ENCODE data around the gene PNRC1.
"Not testable (repeated sequence)": the region's sequence is repeated elsewhere in the genome, so short reads cannot be mapped to it uniquely, and the experiment has no call there.

PNRC1 gene

DNA sequence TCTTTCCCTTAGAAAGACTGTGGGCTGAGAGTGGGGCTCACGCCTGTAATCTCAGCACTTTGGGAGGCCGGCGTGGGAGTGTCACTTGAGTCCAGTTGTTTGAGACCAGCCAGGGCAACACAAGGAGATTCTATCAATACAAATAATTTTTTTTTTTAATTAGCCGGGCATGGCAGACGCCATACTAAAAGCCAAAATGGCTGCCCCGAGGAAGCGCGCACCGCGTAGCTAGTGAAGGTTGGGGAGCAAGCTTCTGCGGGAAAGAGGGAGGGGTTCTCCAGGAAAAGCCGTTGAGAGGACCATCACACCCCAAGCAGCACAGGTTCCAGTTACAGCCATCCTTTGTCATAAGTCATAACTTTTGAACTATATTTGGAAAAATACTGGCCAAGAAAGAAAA is 21.3 kb upstream of the PNRC1 start:
- DNase-seq, result no peak

DNA sequence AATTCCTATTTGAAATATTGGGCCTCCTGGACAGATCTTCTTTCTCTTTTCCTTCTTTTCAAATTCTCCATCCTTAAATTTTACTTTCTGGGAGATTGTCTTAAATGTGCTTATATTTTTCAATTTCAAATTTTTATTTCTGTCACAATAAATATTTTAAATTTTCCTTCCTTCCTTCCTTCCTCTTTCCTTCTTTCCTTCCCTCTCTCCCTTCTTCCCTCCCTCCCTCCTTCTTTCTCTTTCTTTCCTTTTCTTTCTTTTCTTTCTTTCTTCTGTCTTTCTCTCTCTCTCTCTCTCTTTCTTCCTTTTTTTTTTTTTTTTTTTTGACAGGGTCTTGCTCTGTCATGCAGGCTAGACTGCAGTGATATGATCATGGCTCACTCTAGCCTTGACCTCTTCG is 16.7 kb upstream of the PNRC1 start:
- no peak for DNase-seq

DNA sequence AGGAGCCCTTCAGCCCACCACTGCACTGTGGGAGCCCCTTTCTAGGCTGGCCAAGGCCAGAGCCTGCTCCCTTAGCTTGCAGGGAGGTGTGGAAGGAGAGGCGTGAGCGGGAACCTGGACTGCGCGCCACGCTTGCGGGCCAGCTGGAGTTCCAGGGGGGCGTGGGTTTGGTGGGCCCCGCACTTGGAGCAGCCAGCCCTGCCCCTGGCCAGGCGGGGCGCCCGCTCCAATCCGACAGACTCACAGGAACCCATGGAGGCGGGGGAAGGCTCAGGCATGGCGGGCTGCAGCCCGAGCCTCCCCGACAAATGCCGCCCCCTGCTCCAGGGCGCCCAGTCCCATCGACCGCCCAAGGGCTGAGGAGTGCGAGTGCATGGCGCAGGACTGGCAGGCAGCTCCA is 15.6 kb upstream of the PNRC1 start:
- DNase-seq, result not testable (repeated sequence)

DNA sequence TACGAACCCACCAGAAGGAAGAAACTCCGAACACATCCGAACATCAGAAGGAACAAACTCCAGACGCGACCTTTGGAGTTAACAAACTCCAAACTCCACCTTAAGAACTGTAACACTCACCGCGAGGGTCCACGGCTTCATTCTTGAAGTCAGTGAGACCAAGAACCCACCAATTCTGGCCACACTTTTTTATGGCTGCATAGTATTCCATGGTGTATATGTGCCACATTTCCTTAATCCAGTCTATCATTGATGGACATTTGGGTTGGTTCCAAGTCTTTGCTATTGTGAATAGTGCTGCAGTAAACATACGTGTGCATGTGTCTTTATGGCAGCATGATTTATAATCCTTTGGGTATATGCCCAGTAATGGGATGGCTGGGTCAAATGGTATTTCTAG is 14.4 kb upstream of the PNRC1 start:
- not testable (repeated sequence) for DNase-seq

DNA sequence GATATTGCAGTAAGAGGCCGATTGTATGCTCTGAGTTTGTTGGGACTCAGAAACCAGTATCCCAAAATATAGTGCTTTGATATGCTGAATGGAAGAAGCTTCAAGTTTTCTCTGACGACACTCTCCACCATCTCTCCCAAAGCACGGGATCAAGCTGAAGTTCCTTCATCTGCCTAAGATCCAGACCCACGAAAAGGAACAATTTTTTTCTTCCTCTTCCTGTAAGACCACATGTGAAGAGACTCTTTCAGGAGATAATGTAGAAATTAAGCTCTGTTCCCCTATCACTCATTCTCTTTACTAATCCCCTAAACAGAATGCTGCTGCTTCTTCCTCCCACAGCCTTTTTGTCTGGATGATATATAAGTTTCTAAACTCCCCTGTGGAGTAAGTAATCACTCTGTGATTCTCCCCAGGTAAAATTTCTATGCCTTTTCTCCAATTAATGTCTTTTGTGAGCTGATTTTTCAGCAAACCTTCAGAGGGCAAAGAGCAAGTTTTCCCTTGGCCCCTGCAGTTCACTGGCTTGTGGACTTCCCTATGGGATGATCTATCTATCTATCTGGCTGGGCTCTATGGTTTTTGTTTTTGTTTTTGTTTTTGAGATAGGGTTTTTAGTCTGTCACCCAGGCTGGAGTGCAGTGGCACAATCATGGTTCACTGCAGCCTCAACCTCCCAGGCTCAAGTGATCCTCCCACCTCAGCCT is 13.5 kb upstream of the PNRC1 start:
- no peak for DNase-seq

DNA sequence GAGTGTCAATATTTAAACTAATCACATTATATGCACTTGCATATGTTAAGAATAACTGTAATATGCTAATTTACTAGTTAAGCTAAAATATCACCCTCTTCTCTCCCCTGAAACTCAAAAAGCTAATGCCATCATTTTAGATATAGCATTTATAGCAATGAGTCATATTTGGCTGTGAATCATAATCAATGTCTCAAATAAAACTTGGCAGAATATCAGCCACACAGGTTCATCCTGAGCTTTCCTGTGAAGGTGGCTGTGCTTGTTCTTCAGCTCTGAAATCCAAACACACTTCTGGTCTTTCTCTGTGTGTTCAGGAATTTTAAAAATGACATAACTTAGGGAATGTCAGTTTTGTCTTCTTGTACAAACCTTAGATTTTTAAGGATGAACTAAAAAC is 12.8 kb upstream of the PNRC1 start:
- DNase-seq, result no peak

DNA sequence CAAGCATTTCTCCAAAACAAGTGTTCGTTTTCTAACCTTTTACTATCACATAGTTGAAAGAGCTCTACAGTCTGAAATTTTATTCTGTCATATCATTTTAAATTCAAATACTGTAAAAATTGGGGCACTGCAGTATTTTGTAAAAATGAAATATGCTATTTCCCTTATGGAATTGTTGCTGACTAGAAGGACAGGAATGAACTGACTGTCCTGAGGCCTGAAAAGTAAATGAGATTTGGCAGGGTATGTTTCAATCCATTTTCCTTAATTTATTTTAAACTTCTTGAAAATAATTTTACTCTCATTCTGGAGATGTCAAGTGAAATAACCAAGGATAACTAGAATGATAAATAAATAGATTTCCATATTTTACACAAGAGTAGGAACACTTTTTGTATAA is 11.9 kb upstream of the PNRC1 start:
- no peak for DNase-seq

DNA sequence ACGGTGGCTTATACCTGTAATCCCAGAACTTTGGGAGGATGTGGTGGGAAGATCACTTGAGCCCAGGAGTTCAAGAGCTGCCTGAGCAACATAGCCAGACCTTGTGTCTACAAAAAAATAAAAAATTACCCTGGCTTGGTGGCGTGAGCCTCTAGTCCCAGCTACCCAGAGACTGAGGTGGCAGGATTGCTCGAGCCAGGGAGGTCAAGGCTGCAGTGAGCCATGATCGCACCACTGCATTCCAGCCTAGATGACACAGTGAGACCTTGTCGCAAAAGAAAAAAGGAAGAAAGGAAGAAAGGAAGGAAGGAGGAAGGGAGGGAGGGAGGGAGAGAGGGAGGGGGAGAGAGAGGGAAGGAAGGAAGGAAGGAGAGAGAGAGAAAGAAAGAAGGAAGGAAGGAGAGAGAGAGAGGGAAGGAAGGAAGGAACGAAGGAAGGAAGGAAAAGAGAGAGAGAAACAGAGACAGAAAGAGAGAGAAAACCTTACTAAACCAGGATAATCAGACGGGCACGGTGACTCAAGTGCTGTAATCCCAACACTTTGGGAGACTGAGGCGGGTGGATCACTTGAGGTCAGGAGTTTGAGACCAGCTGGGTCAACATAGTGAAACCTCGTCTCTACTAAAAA is 10.9 kb upstream of the PNRC1 start:
- DNase-seq, result no peak

DNA sequence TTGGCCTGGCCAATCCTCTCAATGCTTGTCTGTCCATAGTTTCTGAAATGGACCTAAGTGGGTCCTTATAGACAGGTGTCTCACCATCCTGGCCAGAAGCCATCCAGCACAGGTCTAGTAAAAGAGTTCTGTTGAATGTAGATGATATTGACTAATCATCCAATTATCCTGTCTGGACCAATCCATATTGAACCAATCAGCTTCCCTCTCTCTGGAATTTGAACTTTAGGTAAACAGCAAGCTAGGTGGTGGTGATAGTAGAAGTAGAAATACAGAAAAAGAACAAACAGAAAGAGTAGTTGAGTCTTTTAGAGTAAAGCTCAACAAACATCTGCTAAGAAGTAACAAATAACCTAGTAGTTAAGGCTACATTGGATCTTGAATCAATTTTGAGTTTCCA is 9.5 kb upstream of the PNRC1 start:
- no peak for DNase-seq

DNA sequence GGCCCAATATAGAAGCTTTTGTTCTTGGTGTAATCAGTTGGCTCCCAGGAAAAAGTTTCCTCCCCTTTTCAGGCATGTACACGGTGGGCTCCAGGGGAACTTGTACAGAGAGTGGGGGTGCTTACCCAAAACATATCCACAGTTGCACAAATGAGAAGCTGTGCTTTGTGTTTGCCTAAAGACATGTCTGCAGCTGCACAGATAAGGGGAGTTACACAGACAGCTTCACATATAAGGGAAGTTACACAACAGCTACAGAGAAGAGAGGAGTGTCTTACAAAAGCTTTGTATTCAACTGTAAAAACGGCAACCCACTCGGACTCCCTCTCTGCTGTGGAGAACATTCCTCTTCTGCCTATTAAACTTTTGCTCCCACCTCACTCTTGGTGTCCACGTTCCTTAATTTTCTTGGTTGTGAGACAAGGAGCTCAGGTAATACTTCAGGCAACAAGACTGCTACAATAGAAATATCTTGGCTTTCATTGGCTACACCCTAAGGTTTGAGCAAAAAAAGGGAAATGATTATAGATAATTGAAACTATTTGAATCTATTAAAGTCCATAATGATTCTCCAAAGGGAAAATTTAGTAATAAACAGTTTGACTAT is 7.4 kb upstream of the PNRC1 start:
- DNase-seq, result no peak

DNA sequence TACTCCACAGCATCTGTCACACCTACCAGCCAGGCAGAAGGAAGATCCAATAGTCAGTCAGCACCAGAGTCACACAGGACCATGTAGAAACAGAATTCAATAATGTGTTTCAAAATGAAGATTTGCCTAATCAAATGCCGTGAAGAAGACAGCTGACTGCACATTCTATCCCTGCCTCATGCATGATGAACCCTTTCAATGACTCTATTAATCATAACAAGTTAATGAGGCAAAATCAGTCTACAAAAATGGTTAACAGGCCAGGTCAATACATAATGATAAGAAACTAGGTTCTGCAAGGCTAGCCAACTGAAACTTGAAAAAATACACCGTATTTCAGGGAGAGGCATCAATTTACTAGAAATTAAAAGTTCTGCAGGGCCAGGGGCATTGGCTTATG is 6.7 kb upstream of the PNRC1 start:
- no peak for DNase-seq

DNA sequence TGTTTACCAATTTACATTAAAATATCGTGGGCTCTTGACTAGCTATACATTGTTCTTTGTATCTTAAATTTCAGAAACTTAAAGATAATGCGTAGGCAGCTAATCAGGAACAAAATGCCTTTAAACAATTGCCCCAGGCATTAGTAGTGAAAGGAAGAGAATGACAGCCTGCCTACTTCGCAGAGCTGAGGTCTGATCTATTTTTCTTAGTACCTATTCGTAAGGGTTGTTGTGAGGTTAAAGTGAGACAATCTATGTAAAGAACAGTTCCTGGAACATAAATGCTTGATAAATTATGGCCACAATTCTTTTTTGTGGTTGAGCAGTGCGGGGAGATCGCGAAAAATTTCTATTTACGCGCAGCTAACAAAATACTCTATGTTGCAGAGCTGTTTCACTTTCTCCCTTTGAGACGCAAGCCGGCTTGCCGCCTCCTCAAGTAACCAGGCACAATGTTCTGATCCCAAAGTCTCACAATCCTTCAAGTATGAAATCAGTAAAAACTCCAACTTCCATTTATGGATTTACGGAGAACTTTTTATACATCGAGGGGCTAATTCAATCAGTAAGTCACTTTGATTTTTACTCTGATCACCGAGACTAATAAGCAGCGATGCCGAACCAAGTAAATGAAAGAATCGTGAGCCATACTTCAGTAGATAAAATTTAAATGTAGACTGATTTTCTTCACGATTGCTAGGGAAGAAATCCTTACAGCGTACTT is 878 bp upstream of the PNRC1 start:
- DNase-seq, result no peak

DNA sequence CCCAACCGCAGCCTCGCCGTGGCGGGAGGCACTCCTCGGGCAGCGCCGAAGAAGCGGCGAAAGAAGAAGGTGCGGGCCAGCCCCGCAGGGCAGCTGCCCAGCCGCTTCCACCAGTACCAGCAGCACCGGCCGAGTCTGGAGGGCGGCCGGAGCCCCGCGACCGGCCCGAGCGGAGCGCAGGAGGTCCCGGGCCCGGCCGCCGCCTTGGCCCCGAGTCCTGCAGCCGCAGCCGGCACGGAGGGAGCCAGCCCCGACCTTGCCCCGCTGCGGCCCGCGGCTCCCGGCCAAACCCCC is 525 bp downstream of the PNRC1 start:
- peak; percentile 39 for DNase-seq

DNA sequence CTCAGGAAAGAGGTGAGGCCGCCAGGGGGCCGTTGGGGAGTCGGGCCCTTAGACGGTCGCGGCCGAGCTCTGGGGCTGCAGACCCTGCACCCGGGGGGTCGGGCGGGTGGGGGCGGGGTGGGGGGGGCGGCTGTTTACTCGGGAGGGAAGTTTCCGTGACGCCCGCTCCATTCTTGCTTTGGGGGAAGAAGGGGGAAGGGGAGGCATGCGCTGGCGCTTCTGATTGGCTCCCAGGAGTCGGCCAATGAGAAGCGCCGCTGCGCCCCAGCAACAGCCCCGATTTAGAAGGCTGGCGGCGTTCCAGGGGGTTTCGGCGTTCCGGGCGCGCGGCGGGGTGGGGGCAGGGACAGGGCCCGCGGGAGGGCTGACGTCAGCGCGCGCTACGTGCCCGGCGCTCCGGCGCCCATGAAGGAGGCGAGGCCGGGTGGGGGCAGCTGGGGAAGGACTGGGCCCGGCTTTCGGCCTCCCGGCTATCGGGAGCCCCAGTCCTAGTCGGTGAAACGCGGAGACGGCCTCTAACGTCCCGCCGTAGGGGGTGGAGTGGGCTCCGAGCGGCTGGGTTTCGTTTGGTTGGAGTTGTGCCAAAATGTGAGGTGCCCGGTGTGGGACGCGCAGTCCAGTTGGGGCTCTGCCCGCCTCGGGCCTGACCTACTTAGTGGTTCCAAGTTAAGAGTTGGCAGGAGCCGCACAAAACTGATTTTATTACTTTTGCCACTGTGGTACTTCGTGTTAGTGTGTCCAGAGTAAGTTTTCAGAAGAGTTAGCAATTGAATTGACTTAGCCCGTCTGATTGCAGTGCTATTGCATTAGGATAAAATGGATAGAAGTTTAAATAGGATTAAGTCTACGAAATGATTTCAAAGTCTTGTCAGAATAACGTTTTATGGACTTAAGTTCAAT is 1.1 kb downstream of the PNRC1 start:
- DNase-seq, result peak; percentile 91

DNA sequence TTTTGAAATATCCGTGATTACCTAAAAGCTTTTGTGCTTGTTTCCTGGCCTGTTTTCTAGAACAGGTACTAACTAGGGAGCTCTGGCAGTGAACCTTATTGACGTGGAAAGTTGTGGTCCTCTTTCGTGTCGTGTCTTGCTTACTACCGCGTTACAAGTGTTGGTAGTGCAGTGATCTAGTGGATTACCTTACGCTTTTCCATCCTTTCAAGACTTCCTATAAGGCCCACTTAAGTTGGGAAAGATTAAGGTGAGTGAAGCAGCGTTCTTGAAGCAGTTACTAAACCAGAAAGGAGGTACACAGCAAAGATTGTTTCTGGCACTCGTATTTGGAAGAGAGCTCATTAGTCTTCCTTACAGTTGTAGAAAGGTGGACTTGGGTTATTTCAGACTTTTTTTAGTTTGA is 1.9 kb downstream of the PNRC1 start:
- DNase-seq, result no peak

DNA sequence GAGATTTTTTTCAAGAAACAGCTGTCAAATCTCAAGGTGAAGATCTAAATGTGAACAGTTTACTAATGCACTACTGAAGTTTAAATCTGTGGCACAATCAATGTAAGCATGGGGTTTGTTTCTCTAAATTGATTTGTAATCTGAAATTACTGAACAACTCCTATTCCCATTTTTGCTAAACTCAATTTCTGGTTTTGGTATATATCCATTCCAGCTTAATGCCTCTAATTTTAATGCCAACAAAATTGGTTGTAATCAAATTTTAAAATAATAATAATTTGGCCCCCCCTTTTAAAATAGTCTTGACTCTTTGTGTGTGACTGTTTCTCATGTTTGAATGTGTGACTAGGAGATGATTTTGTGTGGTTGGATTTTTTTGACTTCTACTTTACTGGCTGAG is 4.0 kb downstream of the PNRC1 start:
- DNase-seq, result no peak

DNA sequence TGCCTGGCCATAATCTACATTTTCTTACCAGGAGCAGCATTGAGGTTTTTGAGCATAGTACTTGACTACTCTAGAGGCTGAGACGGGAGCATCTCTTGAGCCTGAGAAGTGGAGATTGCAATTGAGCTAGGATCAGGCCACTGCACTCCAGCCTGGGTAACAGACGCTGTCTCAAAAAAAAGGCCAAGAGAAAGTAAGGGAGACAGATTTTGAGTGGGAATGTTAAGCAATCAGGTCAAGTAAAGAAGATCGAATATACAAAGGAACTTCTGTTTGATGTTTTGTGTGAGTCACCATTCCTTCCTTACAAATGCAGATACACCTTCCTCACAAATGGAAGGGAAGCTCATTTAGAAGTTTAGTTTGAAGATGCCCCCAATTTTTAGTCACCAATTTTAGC is 4.4 kb downstream of the PNRC1 start:
- DNase-seq, result no peak

DNA sequence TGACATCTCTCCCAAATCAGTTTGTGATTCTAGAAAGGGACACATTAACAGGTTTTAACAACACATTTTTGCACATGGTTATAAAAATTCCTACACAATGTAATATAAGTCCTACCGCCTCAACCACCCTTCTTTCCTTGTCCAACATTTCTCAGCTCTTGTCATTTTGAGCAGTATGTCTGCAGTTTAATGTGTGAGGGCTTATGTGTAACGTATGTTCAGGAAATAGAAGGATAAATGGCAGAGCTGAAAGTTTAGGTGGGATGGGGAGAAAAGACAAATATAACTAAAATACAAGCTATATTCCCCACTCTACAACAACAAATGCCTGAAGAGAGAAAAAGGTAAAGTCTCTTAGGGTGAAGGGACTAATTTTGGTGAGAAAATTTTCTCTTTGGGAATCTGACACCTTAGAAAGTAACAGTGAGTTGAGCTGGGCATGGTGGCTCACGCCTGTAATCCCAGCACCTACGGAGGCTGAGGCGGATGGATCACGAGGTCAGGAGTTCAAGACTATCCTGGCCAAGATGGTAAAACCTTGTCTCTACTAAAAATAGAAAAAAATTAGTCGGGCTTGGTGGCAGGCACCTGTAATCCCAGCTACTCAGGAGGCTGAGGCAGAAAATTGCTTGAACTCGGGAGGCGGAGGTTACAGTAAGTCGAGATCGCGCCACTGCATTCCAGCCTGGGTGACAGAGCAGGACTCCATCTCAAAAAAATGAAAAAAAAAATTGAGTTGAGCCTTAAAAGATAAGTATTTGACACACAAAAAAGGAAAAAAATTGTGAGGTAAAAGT is 5.1 kb downstream of the PNRC1 start:
- DNase-seq, result no peak

DNA sequence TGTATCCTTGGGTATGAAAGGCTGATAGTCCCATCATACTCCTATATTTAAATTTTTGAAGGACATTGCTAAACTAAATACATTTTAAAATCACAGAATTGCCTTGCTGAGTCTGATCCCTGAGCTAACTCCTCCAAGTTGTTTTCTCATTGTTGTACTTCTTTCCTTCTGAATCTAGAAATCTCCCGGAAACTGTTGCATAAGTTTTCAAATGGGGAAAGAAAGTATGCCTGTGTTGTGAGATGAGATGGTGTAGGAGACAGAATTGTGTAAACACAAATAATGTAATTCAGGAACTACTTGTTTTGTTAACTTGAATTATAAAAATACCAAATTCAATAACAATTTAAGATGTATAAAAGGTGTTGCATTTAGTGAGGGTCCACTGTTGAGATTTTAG is 7.3 kb downstream of the PNRC1 start:
- no peak for DNase-seq

DNA sequence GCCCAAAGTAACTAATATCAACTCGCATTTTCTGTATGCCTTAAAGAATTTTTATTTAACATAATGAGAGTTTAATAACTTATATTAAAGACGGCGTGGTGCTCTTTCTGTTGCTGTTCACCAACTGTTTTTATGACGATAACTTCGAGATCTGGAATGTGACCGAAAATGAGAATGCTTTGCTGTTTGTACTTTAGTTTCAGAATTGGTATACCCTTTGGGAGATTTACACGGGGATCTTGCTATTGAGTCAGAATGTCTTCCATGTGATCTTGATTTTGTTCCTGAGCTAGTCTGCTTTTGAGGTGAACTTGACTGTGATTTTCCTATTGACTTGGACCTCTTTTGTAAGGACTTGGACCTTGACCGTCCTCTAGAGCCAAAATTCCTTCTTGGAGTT is 17.9 kb downstream of the PNRC1 start:
- no peak for DNase-seq

DNA sequence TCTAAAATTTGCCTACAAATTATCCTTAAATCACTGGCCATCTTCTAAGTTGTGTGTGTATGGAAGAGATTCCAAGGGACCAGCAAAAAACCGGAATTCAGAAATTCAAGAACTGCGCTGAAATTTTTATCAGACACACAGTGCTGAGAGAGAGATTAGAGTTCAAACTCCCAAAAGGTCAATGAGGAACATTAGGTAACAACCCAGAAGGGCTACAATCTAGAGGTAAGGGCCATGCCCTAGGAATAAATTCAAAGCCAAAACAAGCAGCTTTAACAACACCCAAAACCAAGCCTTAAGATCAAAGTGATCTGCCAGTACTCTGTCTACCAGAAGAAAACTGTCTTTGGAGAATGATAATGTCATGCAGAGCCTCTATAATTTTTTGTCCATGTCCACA is 19.6 kb downstream of the PNRC1 start:
- DNase-seq, result no peak

DNA sequence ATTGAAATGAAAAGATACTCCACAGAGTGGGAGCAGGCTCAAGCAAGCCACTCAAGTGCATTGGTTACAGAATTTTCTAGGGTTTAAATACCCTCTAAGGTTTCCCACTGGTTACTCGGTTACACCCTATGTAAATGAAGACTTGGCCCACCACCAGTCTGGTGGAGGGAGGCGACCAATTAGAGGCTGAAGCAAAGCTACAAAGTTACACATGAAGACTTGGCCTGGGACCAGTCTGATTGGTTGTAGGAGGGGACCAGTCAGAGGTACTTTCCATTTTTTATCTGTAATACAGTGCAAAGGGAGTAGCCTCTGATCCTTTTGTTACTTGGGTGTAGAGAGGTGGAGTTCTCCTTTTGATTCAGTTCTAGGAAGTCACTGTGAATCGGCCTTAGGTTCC is 29.7 kb downstream of the PNRC1 start:
- DNase-seq, result no peak

Measured in T1000 (cell line).